CD14-positive monocyte (primary cell): ENCODE data around the gene INPP5A. TPM values are rescaled to one million over a fixed set of nuclear protein-coding genes. Genes with fewer than 3 reads are reported as not detected.

Source experiments
- DNase-seq, 3 donors: peaks; one replicate each; pipeline ENCODE4 v3.0.0-alpha.2; 2011 to 2022
- H2AFZ ChIP-seq: 2 replicates; pipeline ENCODE4 v1.6.0; 2012; ENCODE audit warnings: mild to moderate bottlenecking, low read depth, low read length, inconsistent platforms; ENCODE audit not compliant: insufficient read depth, poor library complexity, severe bottlenecking
- H3K27ac ChIP-seq, 2 donors: 1 replicate in 1 of 2; 2 replicates in 1 of 2; pipeline ENCODE4 v1.5.1; 2012 to 2013; ENCODE audit warnings: low read length in 2 of 2, control low read depth in 1 of 2, inconsistent platforms in 1 of 2, low read depth in 1 of 2, mild to moderate bottlenecking in 1 of 2
- H3K27me3 ChIP-seq, 2 donors: one replicate each; pipeline versions ENCODE4 v1.6.0 to v1.6.1; 2011 to 2013; ENCODE audit warnings: low read length in 2 of 2; ENCODE audit not compliant: control insufficient read depth in 2 of 2, insufficient read depth in 2 of 2
- H3K36me3 ChIP-seq, 2 donors: replicated peaks in 1 of 2; 1 replicate in 1 of 2; 2 replicates in 1 of 2; pipeline versions ENCODE4 v1.5.1 to v1.6.1; 2012 to 2013; ENCODE audit warnings: low read length in 2 of 2, control low read depth in 1 of 2, inconsistent platforms in 1 of 2, mild to moderate bottlenecking in 1 of 2; ENCODE audit not compliant: insufficient read depth in 2 of 2, control insufficient read depth in 1 of 2
- H3K4me1 ChIP-seq, 2 donors: 1 replicate in 1 of 2; 2 replicates in 1 of 2; pipeline versions ENCODE4 v1.5.1 to v1.6.1; 2012 to 2013; ENCODE audit warnings: low read length in 2 of 2, control low read depth in 1 of 2, inconsistent platforms in 1 of 2, mild to moderate bottlenecking in 1 of 2, moderate library complexity in 1 of 2; ENCODE audit not compliant: insufficient read depth in 2 of 2, control insufficient read depth in 1 of 2
- H3K4me2 ChIP-seq: replicated peaks from 2 replicates; pipeline ENCODE3; 2012; ENCODE audit warnings: low read length, moderate library complexity, mild to moderate bottlenecking; ENCODE audit not compliant: poor library complexity, severe bottlenecking; ENCODE audit errors: extremely low read depth
- H3K4me3 ChIP-seq, 3 experiments: fragments of 200-600 bp in 1 of 3; sonication (generic) in 1 of 3; replicated peaks in 1 of 3; 1 replicate in 2 of 3; 2 replicates in 1 of 3; pipeline ENCODE4 v1.5.1; 2011 to 2013; ENCODE audit warnings: low read length in 3 of 3, mild to moderate bottlenecking in 3 of 3, control low read depth in 2 of 3, low read depth in 2 of 3, inconsistent platforms in 1 of 3, moderate library complexity in 1 of 3
- H3K79me2 ChIP-seq: 2 replicates; pipeline ENCODE4 v1.6.0; 2012; ENCODE audit warnings: mild to moderate bottlenecking, control low read depth, inconsistent platforms, low read length, moderate library complexity; ENCODE audit not compliant: insufficient read depth
- H3K9ac ChIP-seq: 2 replicates; pipeline ENCODE4 v1.6.0; 2017; ENCODE audit warnings: low read length, mild to moderate bottlenecking; ENCODE audit not compliant: insufficient read depth, poor library complexity, severe bottlenecking
- H3K9me3 ChIP-seq, 2 donors: replicated peaks in 1 of 2; 1 replicate in 1 of 2; 2 replicates in 1 of 2; pipeline versions ENCODE4 v1.5.1 to v1.6.1; 2012 to 2013; ENCODE audit warnings: low read length in 2 of 2, control low read depth in 1 of 2; ENCODE audit not compliant: control insufficient read depth in 1 of 2, insufficient read depth in 1 of 2
- H4K20me1 ChIP-seq: 2 replicates; pipeline ENCODE4 v1.6.0; 2012; ENCODE audit warnings: mild to moderate bottlenecking, low read length, control low read depth, moderate library complexity; ENCODE audit not compliant: insufficient read depth
- H3K27ac Mint-ChIP-seq, 7 donors: one replicate each; pipeline ENCODE4 v1.8.0; 2020; ENCODE audit warnings: mild to moderate bottlenecking in 7 of 7, mixed read lengths in 7 of 7, moderate library complexity in 6 of 7, inconsistent platforms in 2 of 7
- H3K27me3 Mint-ChIP-seq, 3 donors: one replicate each; pipeline ENCODE4 v1.8.0; 2021 to 2022; ENCODE audit warnings: low read depth in 3 of 3, mild to moderate bottlenecking in 3 of 3, mixed read lengths in 3 of 3, moderate library complexity in 3 of 3, inconsistent platforms in 1 of 3
- H3K36me3 Mint-ChIP-seq, 2 donors: one replicate each; pipeline ENCODE4 v1.8.0; 2020; ENCODE audit warnings: mixed read lengths in 2 of 2, inconsistent platforms in 1 of 2, mild to moderate bottlenecking in 1 of 2
- H3K4me1 Mint-ChIP-seq: one replicate; pipeline ENCODE4 v1.8.0; 2020; ENCODE audit warnings: mild to moderate bottlenecking, mixed read lengths
- H3K4me3 Mint-ChIP-seq, 2 donors: one replicate each; pipeline ENCODE4 v1.8.0; 2020; ENCODE audit warnings: mild to moderate bottlenecking in 2 of 2, mixed read lengths in 2 of 2, moderate library complexity in 1 of 2
- H3K9me3 Mint-ChIP-seq, 7 donors: one replicate each; pipeline ENCODE4 v1.8.0; 2020 to 2022; ENCODE audit warnings: mixed read lengths in 7 of 7, mild to moderate bottlenecking in 6 of 7, moderate library complexity in 6 of 7, inconsistent platforms in 2 of 7
- WGBS: methylation state at CpG from one replicate; pipeline ENCODE4 v1.1.5; 2013; ENCODE audit warnings: missing lambda C conversion rate; ENCODE audit not compliant: insufficient coverage; 5-methylcytosine and 5-hydroxymethylcytosine counted together
- intact Hi-C, 2 donors: fragments of 100-400 bp; cut with micrococcal nuclease; formaldehyde crosslinking; loops; one replicate each; pipeline versions ENCODE4 v1.15.0 to v1.15.1; 2023
- polyA plus RNA-seq, 3 donors: library from polyadenylated mRNA; depleted of rRNA in 1 of 3; unstranded in 2 of 3; stranded (reverse) in 1 of 3; fragments of 300-500 nt in 2 of 3; fragments of >200 nt in 1 of 3; fragmentation: Illumina TruSeq in 2 of 3; gene quantifications; 1 replicate in 2 of 3; 2 replicates in 1 of 3; pipeline ENCODE4 v1.2.3, GENCODE V29; 2012 to 2021
- TF ChIP-seq, protein P1 (sequence below): fragments of 200-600 bp; IDR thresholded peaks from one replicate; pipeline ENCODE4 v1.8.0; 2022; ENCODE audit warnings: antibody characterized with exemption, mild to moderate bottlenecking

INPP5A gene
- polyA plus RNA-seq, 3 donors = 0.87 to 17.2 (median 2.9) TPM

DNA sequence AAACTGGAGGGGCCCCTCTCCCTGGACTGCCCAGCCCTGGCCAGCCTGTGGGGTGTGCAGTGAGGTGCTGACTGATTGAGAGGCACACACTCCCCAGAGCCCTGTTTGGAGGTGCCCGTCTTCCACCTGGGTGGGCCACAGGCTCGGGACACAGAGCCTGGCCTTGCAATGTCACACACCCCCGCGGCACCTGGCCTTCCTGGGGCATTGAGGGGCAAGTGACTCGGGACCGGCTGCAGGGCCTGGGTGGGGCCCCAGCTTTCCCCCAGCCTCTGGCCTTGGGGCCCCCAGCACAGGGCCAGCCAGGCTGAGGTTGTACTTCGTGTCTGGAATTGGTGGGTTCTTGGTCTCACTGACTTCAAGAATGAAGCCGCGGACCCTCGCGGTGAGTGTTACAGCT lies 262.3 kb downstream of the INPP5A start:
- Mint-ChIP-seq H3K36me3 (no peaks in the 10 kb centered on the region), H3K27ac (no peak overlapping the region), H3K27me3 (peaks cover 0 to 9% (median 3%) of the 10 kb centered on the region in 3 donors), H3K4me3 (no peak overlapping the region), H3K4me1 (no peaks in the 10 kb centered on the region), H3K9me3 (peaks cover 0 to 5% (median 5%) of the 10 kb centered on the region in 7 donors)
- H3K4me3 ChIP-seq = no peak overlapping the region
- no peak overlapping the region for H2AFZ ChIP-seq
- no peak for DNase-seq
- no peaks in the 10 kb centered on the region for H3K27me3 ChIP-seq
- peaks cover 0 to 3% of the 10 kb centered on the region in 2 donors for H3K9me3 ChIP-seq
- intact Hi-C loops = no loop called here
- H3K4me1 ChIP-seq = no peaks in the 10 kb centered on the region
- H3K9ac ChIP-seq = no peak overlapping the region
- no peak overlapping the region for H3K4me2 ChIP-seq
- no peaks in the 10 kb centered on the region for H4K20me1 ChIP-seq
- H3K27ac ChIP-seq = no peak overlapping the region
- TF ChIP-seq, protein P1, sequence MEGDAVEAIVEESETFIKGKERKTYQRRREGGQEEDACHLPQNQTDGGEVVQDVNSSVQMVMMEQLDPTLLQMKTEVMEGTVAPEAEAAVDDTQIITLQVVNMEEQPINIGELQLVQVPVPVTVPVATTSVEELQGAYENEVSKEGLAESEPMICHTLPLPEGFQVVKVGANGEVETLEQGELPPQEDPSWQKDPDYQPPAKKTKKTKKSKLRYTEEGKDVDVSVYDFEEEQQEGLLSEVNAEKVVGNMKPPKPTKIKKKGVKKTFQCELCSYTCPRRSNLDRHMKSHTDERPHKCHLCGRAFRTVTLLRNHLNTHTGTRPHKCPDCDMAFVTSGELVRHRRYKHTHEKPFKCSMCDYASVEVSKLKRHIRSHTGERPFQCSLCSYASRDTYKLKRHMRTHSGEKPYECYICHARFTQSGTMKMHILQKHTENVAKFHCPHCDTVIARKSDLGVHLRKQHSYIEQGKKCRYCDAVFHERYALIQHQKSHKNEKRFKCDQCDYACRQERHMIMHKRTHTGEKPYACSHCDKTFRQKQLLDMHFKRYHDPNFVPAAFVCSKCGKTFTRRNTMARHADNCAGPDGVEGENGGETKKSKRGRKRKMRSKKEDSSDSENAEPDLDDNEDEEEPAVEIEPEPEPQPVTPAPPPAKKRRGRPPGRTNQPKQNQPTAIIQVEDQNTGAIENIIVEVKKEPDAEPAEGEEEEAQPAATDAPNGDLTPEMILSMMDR = no peak
- H3K36me3 ChIP-seq = no peaks in the 10 kb centered on the region
- 96% methylated on average over 4 of the region's 11 CpGs for WGBS
- no peaks in the 10 kb centered on the region for H3K79me2 ChIP-seq

GRCh38 chr10:132802048-132802447 lies 264.5 kb downstream of the INPP5A start:
- WGBS = 94% methylated on average over 4 of the region's 8 CpGs
- Histone ChIP-seq H2AFZ (no peak overlapping the region), H3K4me3 (no peak overlapping the region), H3K4me2 (no peak overlapping the region), H3K4me1 (no peaks in the 10 kb centered on the region), H3K27ac (no peak overlapping the region), H3K79me2 (no peaks in the 10 kb centered on the region), H3K27me3 (no peaks in the 10 kb centered on the region), H3K36me3 (no peaks in the 10 kb centered on the region), H3K9me3 (peaks cover 0 to 3% of the 10 kb centered on the region in 2 donors), H4K20me1 (no peaks in the 10 kb centered on the region), H3K9ac (no peak overlapping the region)
- peaks cover 0 to 5% (median 3%) of the 10 kb centered on the region in 7 donors for H3K9me3 Mint-ChIP-seq
- intact Hi-C loops = no loop called here
- no peaks in the 10 kb centered on the region for H3K36me3 Mint-ChIP-seq
- no peak overlapping the region for H3K27ac Mint-ChIP-seq
- H3K4me3 Mint-ChIP-seq = no peak overlapping the region
- peaks cover 1 to 5% (median 3%) of the 10 kb centered on the region in 3 donors for H3K27me3 Mint-ChIP-seq
- TF ChIP-seq, protein P1 = no peak
- no peaks in the 10 kb centered on the region for H3K4me1 Mint-ChIP-seq
- no peak for DNase-seq
